Esophagus squamous epithelium (tissue), 4 donors: ENCODE results near the gene UPF1.

Experiments
- CTCF ChIP-seq, 6 experiments: fragments of 450-650 bp in 4 of 6; fragments of 200-600 bp in 2 of 6; sonication (generic) in 2 of 6; IDR thresholded peaks; one replicate each; pipeline ENCODE4 v1.5.1; 2016 to 2019; ENCODE audit warnings: antibody characterized with exemption in 6 of 6, mild to moderate bottlenecking in 4 of 6, moderate library complexity in 4 of 6
- POLR2A ChIP-seq, 4 donors: fragments of 450-650 bp; IDR thresholded peaks; one replicate each; pipeline ENCODE4 v1.6.1; 2017; ENCODE audit warnings: antibody characterized with exemption in 4 of 4, mild to moderate bottlenecking in 4 of 4, moderate library complexity in 3 of 4

- no peak for TF ChIP-seq POLR2A (IDR thresholded peaks at IDR 0.05)
- no peak for TF ChIP-seq CTCF (IDR thresholded peaks at IDR 0.05)
These were observed 69.1 kb downstream of the UPF1 start for GRCh38 chr19:18900700-18901481.
